K562 (cell line): Measurements from ENCODE around the gene UTS2R. TPM values are rescaled to one million over a fixed set of nuclear protein-coding genes. Genes with fewer than 3 reads are reported as not detected.

Experiments used
- BHLHE40 ChIP-seq: IDR thresholded peaks from 2 replicates; pipeline ENCODE4 v1.6.1; 2011; ENCODE audit warnings: low read length, improper control_type of control experiment
- CREM ChIP-seq: IDR thresholded peaks from 2 replicates; pipeline ENCODE4 v1.6.1; 2014; ENCODE audit warnings: antibody characterized with exemption, low read depth
- CTCF ChIP-seq, 3 experiments: IDR thresholded peaks in 2 of 3; conservative IDR thresholded peaks in 1 of 3; 2 replicates each; pipeline ENCODE4 v1.5.1; 2011 to 2012; ENCODE audit warnings: low read length in 3 of 3, mild to moderate bottlenecking in 3 of 3, control low read depth in 2 of 3, improper control_type of control experiment in 1 of 3, inconsistent platforms in 1 of 3, low read depth in 1 of 3, mixed read lengths in 1 of 3, moderate library complexity in 1 of 3; ENCODE audit not compliant: insufficient read depth in 2 of 3
- DEAF1 ChIP-seq: fragments of 450-650 bp; formaldehyde crosslinking; IDR thresholded peaks from 2 replicates; pipeline ENCODE4 v1.4.0; 2020; ENCODE audit warnings: mild to moderate bottlenecking, moderate library complexity
- HDAC1 ChIP-seq, 2 experiments: fragments of 450-650 bp; IDR thresholded peaks; 2 replicates each; pipeline ENCODE4 v1.6.1; 2016 to 2017; ENCODE audit warnings: inconsistent platforms in 1 of 2, mild to moderate bottlenecking in 1 of 2, moderate library complexity in 1 of 2
- RAD21 ChIP-seq, 2 experiments: fragments of 250-450 bp in 1 of 2; fragments of 450-650 bp in 1 of 2; sonication (Bioruptor Pico) in 1 of 2; formaldehyde crosslinking in 1 of 2; IDR thresholded peaks in 1 of 2; conservative IDR thresholded peaks in 1 of 2; 2 replicates each; pipeline versions ENCODE4 v1.4.0 to v1.8.0; 2020 to 2022; ENCODE audit warnings: mild to moderate bottlenecking in 2 of 2, moderate library complexity in 1 of 2
- RCOR1 ChIP-seq, 2 experiments: IDR thresholded peaks; 2 replicates each; pipeline ENCODE4 v1.6.1; 2012; ENCODE audit warnings: low read depth in 2 of 2, low read length in 2 of 2, borderline replicate concordance in 1 of 2, improper control_type of control experiment in 1 of 2
- REST ChIP-seq, 2 experiments: fragments of 450-650 bp; formaldehyde crosslinking in 1 of 2; IDR thresholded peaks; 2 replicates each; pipeline versions ENCODE4 v1.4.0 to v1.6.1; 2014 to 2020; ENCODE audit warnings: mild to moderate bottlenecking in 2 of 2, borderline replicate concordance in 1 of 2, low read depth in 1 of 2
- SMC3 ChIP-seq: conservative IDR thresholded peaks from 2 replicates; pipeline ENCODE4 v1.6.1; 2011; ENCODE audit warnings: low read depth, low read length, improper control_type of control experiment; ENCODE audit not compliant: insufficient read depth
- YY1 ChIP-seq, 3 experiments: IDR thresholded peaks; 2 replicates each; pipeline ENCODE4 v1.6.1; 2011; ENCODE audit warnings: low read length in 2 of 3, mild to moderate bottlenecking in 2 of 3, moderate library complexity in 2 of 3, borderline replicate concordance in 1 of 3, control low read depth in 1 of 3, low read depth in 1 of 3; ENCODE audit not compliant: insufficient read depth in 3 of 3, insufficient replicate concordance in 2 of 3, control insufficient read depth in 1 of 3, insufficient read length in 1 of 3; ENCODE audit errors: extremely low read depth in 1 of 3
- ZNF696 ChIP-seq: fragments of 250-450 bp; sonication (Bioruptor Pico); conservative IDR thresholded peaks from 2 replicates; pipeline ENCODE4 v1.4.0; 2020; ENCODE audit warnings: mild to moderate bottlenecking, moderate library complexity
- polyA plus RNA-seq, 8 experiments: library from polyadenylated mRNA; depleted of rRNA in 4 of 8; stranded (reverse) in 5 of 8; unstranded in 3 of 8; fragments of >200 nt; fragmentation: Nextera tagmentation in 2 of 8; fragmentation: Illumina TruSeq in 1 of 8; extraction: Ambion mirVana in 2 of 8; extraction: Trizol in 1 of 8; gene quantifications; 2 replicates each; pipeline versions ENCODE4 v1.2.1 to v1.2.3, GENCODE V29; 2011 to 2014; ENCODE audit warnings: inconsistent platforms in 1 of 8, missing spikeins in 1 of 8
- total RNA-seq, 7 experiments: library from RNA; depleted of rRNA in 6 of 7; stranded (reverse); fragments of >200 nt in 6 of 7; fragmentation: Illumina TruSeq in 2 of 7; extraction: Trizol in 2 of 7; gene quantifications; 2 replicates each; pipeline versions ENCODE4 v1.2.1 to v1.2.3, GENCODE V29; 2011 to 2021; ENCODE audit warnings: low replicate concordance in 1 of 7

UTS2R gene
- total and polyA plus RNA-seq, 9 of the 15 experiments (the other 6 are each of a cell fraction or from before 2014, with no cell fraction given), result 0.22 TPM; not detected in 8

- TF ChIP-seq CTCF (IDR thresholded peaks at IDR 0.05 in 2 of 3, conservative IDR thresholded peaks at IDR 0.05 in 1 of 3; ENCODE audit: insufficient read depth in 2 of 3, low read depth in 1 of 3, low read length in 3 of 3) (peak; percentile 90 to 95 (median 93)), RCOR1 (IDR thresholded peaks at IDR 0.05; ENCODE audit: borderline replicate concordance in 1 of 2, low read depth in 2 of 2, low read length in 2 of 2) (peak in 1 of 2 experiments; percentile 24; a peak in 1 of 4 replicates), RAD21 (CRISPR knock-in tag; conservative IDR thresholded peaks at IDR 0.05 in 1 of 2, IDR thresholded peaks at IDR 0.05 in 1 of 2) (peak; percentile 87 to 94), HDAC1 (IDR thresholded peaks at IDR 0.05) (no peak), REST (IDR thresholded peaks at IDR 0.05; ENCODE audit: borderline replicate concordance) (peak; percentile 93), REST (CRISPR knock-in tag; IDR thresholded peaks at IDR 0.05; ENCODE audit: low read depth) (peak; percentile 58; the same call in 1 of the 2 replicates), CREM (peak; percentile 58; the same call in 1 of the 2 replicates), DEAF1 (CRISPR knock-in tag) (peak; percentile 84), ZNF696 (CRISPR knock-in tag) (no peak), BHLHE40 (peak; percentile 65), SMC3 (peak; percentile 88), YY1 (IDR thresholded peaks at IDR 0.05; ENCODE audit: borderline replicate concordance in 1 of 3, control insufficient read depth in 1 of 3, extremely low read depth in 1 of 3, insufficient read depth in 3 of 3, insufficient read length in 1 of 3, insufficient replicate concordance in 2 of 3, low read depth in 1 of 3, low read length in 2 of 3) (peak in 1 of 3 experiments; percentile 43)
These were observed 19.7 kb upstream of the UTS2R start (continued) for GRCh38 chr17:82351713-82352488.
